Esophagus squamous epithelium (tissue), 4 donors: ENCODE data around the gene C11orf91.
A peak's percentile ranks its signal among the peaks of the same experiment; 100 is the strongest.

ENCODE experiments used
- POLR2A ChIP-seq, 4 donors: fragments of 450-650 bp; IDR thresholded peaks; one replicate each; pipeline ENCODE4 v1.6.1; 2017; ENCODE audit warnings: antibody characterized with exemption in 4 of 4, mild to moderate bottlenecking in 4 of 4, moderate library complexity in 3 of 4
- TF ChIP-seq, protein P1 (sequence below), 6 experiments: fragments of 450-650 bp in 4 of 6; fragments of 200-600 bp in 2 of 6; sonication (generic) in 2 of 6; IDR thresholded peaks; one replicate each; pipeline ENCODE4 v1.5.1; 2016 to 2019; ENCODE audit warnings: antibody characterized with exemption in 6 of 6, mild to moderate bottlenecking in 4 of 6, moderate library complexity in 4 of 6

DNA sequence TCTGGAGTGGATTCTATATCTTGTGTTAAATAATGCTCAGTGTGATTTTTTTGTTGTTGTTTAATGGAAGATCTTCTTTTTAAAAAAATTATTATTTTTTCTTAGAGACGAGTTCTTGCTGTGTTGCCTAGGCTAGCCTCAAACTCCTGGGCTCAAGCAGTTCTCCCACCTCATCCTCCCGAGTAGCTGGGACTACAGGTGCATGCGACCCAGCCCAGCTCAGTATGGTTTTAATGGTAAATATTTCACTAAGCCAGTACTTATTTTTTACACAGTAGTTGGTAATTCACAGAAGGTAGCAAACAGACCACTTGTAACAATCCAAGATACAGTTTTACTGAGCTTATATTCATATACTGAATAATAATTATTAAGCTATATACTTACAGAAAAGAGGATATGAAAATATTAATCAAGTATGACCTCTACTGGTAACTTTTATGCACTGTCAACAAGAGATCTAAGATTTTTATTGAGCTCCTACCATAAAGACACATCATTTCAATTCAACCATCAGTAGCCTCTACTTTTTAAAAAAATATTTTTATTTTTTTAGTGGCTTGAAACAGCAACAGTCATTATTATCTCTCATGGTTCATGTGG is 41.7 kb upstream of the C11orf91 start:
- TF ChIP-seq, protein P1, sequence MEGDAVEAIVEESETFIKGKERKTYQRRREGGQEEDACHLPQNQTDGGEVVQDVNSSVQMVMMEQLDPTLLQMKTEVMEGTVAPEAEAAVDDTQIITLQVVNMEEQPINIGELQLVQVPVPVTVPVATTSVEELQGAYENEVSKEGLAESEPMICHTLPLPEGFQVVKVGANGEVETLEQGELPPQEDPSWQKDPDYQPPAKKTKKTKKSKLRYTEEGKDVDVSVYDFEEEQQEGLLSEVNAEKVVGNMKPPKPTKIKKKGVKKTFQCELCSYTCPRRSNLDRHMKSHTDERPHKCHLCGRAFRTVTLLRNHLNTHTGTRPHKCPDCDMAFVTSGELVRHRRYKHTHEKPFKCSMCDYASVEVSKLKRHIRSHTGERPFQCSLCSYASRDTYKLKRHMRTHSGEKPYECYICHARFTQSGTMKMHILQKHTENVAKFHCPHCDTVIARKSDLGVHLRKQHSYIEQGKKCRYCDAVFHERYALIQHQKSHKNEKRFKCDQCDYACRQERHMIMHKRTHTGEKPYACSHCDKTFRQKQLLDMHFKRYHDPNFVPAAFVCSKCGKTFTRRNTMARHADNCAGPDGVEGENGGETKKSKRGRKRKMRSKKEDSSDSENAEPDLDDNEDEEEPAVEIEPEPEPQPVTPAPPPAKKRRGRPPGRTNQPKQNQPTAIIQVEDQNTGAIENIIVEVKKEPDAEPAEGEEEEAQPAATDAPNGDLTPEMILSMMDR (IDR thresholded peaks at IDR 0.05) = peak in 4 of 6 experiments; percentile 34 to 67 (median 54)
- no peak for TF ChIP-seq POLR2A (IDR thresholded peaks at IDR 0.05)
